SJCRH30 (cell line): ENCODE results near the gene TTLL6. TPM values are rescaled to one million over a fixed set of nuclear protein-coding genes. Genes with fewer than 3 reads are reported as not detected.
"Not testable (repeated sequence)": the region's sequence is repeated elsewhere in the genome, so short reads cannot be mapped to it uniquely, and the experiment has no call there.

ENCODE experiments used
- DNase-seq, 2 experiments: peaks; one replicate each; pipeline ENCODE4 v3.0.0-alpha.2; 2015 to 2020
- H3K27ac ChIP-seq: fragments of 250-450 bp; sonication (Bioruptor Pico); 2 replicates; pipeline ENCODE4 v1.5.1; 2020; ENCODE audit warnings: mild to moderate bottlenecking, moderate library complexity
- H3K27me3 ChIP-seq: fragments of 250-450 bp; sonication (Bioruptor Pico); 2 replicates; pipeline ENCODE4 v1.5.1; 2020; ENCODE audit warnings: mild to moderate bottlenecking, moderate library complexity
- H3K36me3 ChIP-seq: fragments of 250-450 bp; sonication (Bioruptor Pico); 2 replicates; pipeline ENCODE4 v1.5.1; 2020; ENCODE audit warnings: mild to moderate bottlenecking, moderate library complexity
- H3K4me1 ChIP-seq: fragments of 250-450 bp; sonication (Bioruptor Pico); 2 replicates; pipeline ENCODE4 v1.5.1; 2020; ENCODE audit warnings: mild to moderate bottlenecking, moderate library complexity
- H3K4me3 ChIP-seq: fragments of 250-450 bp; sonication (Bioruptor Pico); 2 replicates; pipeline ENCODE4 v1.5.1; 2020; ENCODE audit warnings: mild to moderate bottlenecking, moderate library complexity
- H3K9me3 ChIP-seq: fragments of 250-450 bp; sonication (Bioruptor Pico); replicated peaks from 2 replicates; pipeline ENCODE4 v1.5.1; 2020; ENCODE audit warnings: mild to moderate bottlenecking, moderate library complexity
- total RNA-seq: library from RNA; depleted of rRNA; stranded (reverse); fragments of >200 nt; shearing (Covaris generic); gene quantifications from 2 replicates; pipeline ENCODE4 v1.2.3, GENCODE V29; 2014; rRNA removed

The TTLL6 gene
- total RNA-seq, 1 experiment from 2014 or later = 2.7 TPM

GRCh38 chr17:48720266-48721008 is 96.6 kb downstream of the TTLL6 start:
- H3K36me3 ChIP-seq = no peaks in the 10 kb centered on the region
- no peak overlapping the region for H3K27ac ChIP-seq
- no peak overlapping the region for H3K4me3 ChIP-seq
- DNase-seq = no peak
- H3K27me3 ChIP-seq = no peaks in the 10 kb centered on the region
- H3K4me1 ChIP-seq = no peaks in the 10 kb centered on the region; the same call in 1 of the 2 replicates
- H3K9me3 ChIP-seq = no peaks in the 10 kb centered on the region; the same call in 1 of the 2 replicates

- Histone ChIP-seq H3K9me3 (no peaks in the 10 kb centered on the region; the same call in 1 of the 2 replicates), H3K4me1 (no peaks in the 10 kb centered on the region; the same call in 1 of the 2 replicates), H3K27ac (no peak overlapping the region), H3K36me3 (no peaks in the 10 kb centered on the region), H3K4me3 (no peak overlapping the region), H3K27me3 (no peaks in the 10 kb centered on the region)
- no peak for DNase-seq
Observed at GRCh38 chr17:48719642-48720265, 97.3 kb downstream of the TTLL6 start.

- H3K4me3 ChIP-seq = no peak overlapping the region
- no peaks in the 10 kb centered on the region; the same call in 1 of the 2 replicates for H3K4me1 ChIP-seq
- no peaks in the 10 kb centered on the region for H3K27me3 ChIP-seq
- H3K9me3 ChIP-seq = no peaks in the 10 kb centered on the region; the same call in 1 of the 2 replicates
- no peaks in the 10 kb centered on the region for H3K36me3 ChIP-seq
- no peak overlapping the region for H3K27ac ChIP-seq
- no peak for DNase-seq
Observed at GRCh38 chr17:48718761-48719641, 98.0 kb downstream of the TTLL6 start.

- Histone ChIP-seq H3K9me3 (no peaks in the 10 kb centered on the region; the same call in 1 of the 2 replicates), H3K4me1 (no peaks in the 10 kb centered on the region; the same call in 1 of the 2 replicates), H3K36me3 (no peaks in the 10 kb centered on the region), H3K27ac (no peak overlapping the region), H3K27me3 (no peaks in the 10 kb centered on the region), H3K4me3 (no peak overlapping the region)
- DNase-seq = no peak
Observed at GRCh38 chr17:48718227-48718760, 98.7 kb downstream of the TTLL6 start.

GRCh38 chr17:48717367-48718226 is 99.4 kb downstream of the TTLL6 start:
- Histone ChIP-seq H3K27ac (no peak overlapping the region), H3K4me1 (no peaks in the 10 kb centered on the region; the same call in 1 of the 2 replicates), H3K4me3 (no peak overlapping the region), H3K36me3 (no peaks in the 10 kb centered on the region), H3K9me3 (no peaks in the 10 kb centered on the region; the same call in 1 of the 2 replicates), H3K27me3 (no peaks in the 10 kb centered on the region)
- DNase-seq = no peak

DNA sequence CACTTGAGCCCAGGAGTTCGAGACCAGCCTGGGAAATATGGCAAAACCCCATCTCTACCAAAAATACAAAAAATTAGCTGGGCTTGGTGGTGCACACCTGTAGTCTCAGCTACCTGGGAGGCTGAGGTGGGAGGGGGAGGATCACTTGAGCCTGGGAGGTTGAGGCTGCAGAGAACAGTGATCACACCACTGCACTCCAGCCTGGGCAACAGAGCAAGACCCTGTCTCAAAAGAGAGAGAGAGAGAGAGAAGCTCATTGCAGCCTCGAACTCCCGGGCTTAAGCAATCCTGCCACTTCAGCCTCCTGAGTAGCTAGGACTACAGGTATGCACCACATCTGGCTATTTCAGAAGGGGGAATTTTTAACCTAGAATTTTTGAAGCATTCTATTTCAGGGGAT is 100.5 kb downstream of the TTLL6 start:
- H3K27ac ChIP-seq, H3K27me3 ChIP-seq: not testable (repeated sequence)

DNA sequence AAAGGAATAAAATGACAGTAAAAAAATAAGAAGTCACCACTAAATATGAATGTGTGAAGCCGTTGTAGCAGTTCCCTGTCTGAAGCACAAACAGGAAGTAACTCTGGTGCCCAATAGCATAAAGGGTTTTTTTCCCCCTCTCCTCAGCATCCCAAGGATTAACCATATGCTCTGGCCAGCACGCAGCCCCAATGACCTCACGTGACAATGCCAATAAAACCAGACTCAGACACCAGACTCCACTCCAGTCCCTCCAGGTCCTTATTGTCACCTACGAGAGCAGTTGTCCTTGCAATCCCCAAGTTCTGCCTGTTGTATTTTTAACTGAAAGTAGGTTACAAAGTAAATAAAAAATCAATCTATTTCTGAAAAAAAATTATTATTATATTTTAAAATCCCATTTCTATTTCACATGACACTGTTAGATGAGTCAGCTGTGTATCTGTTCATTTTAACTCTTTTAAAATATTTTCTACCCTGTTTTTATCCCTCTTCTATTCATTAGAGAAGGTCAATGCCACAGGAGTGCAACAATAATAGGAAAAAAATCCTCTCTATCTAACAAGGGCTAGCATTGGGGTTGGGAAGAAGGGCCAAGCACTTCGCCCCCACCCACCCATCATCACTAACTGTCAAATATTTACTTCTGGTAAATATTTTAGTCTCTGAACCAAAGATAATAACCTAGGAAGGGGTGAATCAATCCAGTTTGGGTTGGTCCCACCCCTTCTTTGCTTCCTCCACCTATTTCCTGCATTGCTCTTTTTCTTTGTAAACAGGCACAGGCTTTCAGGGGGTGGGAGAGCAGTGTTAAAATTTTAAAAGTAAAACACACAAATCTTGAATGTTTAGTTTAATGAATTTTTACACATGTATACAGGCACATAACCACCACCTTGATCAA is 101.3 kb downstream of the TTLL6 start:
- no peaks in the 10 kb centered on the region; the same call in 1 of the 2 replicates for H3K4me1 ChIP-seq
- H3K27ac ChIP-seq = no peak overlapping the region
- H3K27me3 ChIP-seq = no peaks in the 10 kb centered on the region; the same call in 1 of the 2 replicates
- no peaks in the 10 kb centered on the region for H3K36me3 ChIP-seq
- H3K9me3 ChIP-seq = no peaks in the 10 kb centered on the region; the same call in 1 of the 2 replicates
- H3K4me3 ChIP-seq = no peak overlapping the region
- DNase-seq = peak; percentile 41 to 64

More for the DNA sequence above, 100.5 kb downstream of the TTLL6 start:
- H3K9me3 ChIP-seq, H3K4me1 ChIP-seq, DNase-seq, H3K4me3 ChIP-seq, H3K36me3 ChIP-seq: not testable (repeated sequence)

Other genes starting within 250 kb of the TTLL6 start
- gene HOXB4, start 238.9 kb downstream of the TTLL6 start, total RNA-seq = 3.7 and 4.3 TPM in 2 replicates
- gene HOXB3, start 227.0 kb downstream of the TTLL6 start, total RNA-seq = 7.4 and 8.8 TPM in 2 replicates
- gene HOXB5, start 223.4 kb downstream of the TTLL6 start, total RNA-seq = 0.51 and 0.61 TPM in 2 replicates
- 6.2 and 7.5 TPM in 2 replicates for gene HOXB6, start 212.2 kb downstream of the TTLL6 start, total RNA-seq
- 18.8 and 23.1 TPM in 2 replicates for gene HOXB7, start 206.2 kb downstream of the TTLL6 start, total RNA-seq
- 0.13 and 0.38 TPM in 2 replicates for gene HOXB8, start 201.9 kb downstream of the TTLL6 start, total RNA-seq
- 2.5 and 4.0 TPM in 2 replicates for gene HOXB9, start 190.9 kb downstream of the TTLL6 start, total RNA-seq
- gene PRAC1, start 94.7 kb downstream of the TTLL6 start, total RNA-seq = not detected in 2 replicates
- 0.56 and 0.59 TPM in 2 replicates for gene PRAC2, start 94.0 kb downstream of the TTLL6 start, total RNA-seq
- gene HOXB13, start 88.5 kb downstream of the TTLL6 start, total RNA-seq = 8.3 and 9.2 TPM in 2 replicates
- gene CALCOCO2, start 13.8 kb upstream of the TTLL6 start, total RNA-seq = 44.8 and 48.3 TPM in 2 replicates
- 143 and 185 TPM in 2 replicates for gene ATP5MC1, start 75.6 kb upstream of the TTLL6 start, total RNA-seq
- 62.2 and 64.5 TPM in 2 replicates for gene UBE2Z, start 91.2 kb upstream of the TTLL6 start, total RNA-seq
- 135 and 141 TPM in 2 replicates for gene SNF8, start 127.6 kb upstream of the TTLL6 start, total RNA-seq
- 0.16 and 0.91 TPM in 2 replicates for gene GIP, start 151.4 kb upstream of the TTLL6 start, total RNA-seq
- gene IGF2BP1, start 180.2 kb upstream of the TTLL6 start, total RNA-seq = 114 TPM in 2 replicates